H9 (cell line): Measurements from ENCODE around the gene DCAF4. TPM values are rescaled to one million over a fixed set of nuclear protein-coding genes. Genes with fewer than 3 reads are reported as not detected.

Experiments
- DNase-seq: peaks from one replicate; pipeline ENCODE4 v3.0.0-alpha.2; 2017
- H2AFZ ChIP-seq: one replicate; pipeline ENCODE4 v1.6.1; 2013; ENCODE audit warnings: mild to moderate bottlenecking, low read length, control low read depth, moderate library complexity
- H2AK5ac ChIP-seq: 2 replicates; pipeline ENCODE4 v1.6.1; 2013; ENCODE audit warnings: low read length, control low read depth, mixed read lengths; ENCODE audit not compliant: insufficient read length
- H2BK120ac ChIP-seq: one replicate; pipeline ENCODE4 v1.6.1; 2013; ENCODE audit warnings: low read depth, mild to moderate bottlenecking, low read length, control low read depth, inconsistent platforms; ENCODE audit not compliant: poor library complexity, severe bottlenecking
- H2BK12ac ChIP-seq: 2 replicates; pipeline ENCODE4 v1.6.1; 2013; ENCODE audit warnings: low read length, control low read depth, mixed read lengths, low read depth; ENCODE audit not compliant: insufficient read length
- H2BK15ac ChIP-seq: 2 replicates; pipeline ENCODE4 v1.6.1; 2013; ENCODE audit warnings: low read depth, low read length, control low read depth
- H2BK20ac ChIP-seq: one replicate; pipeline ENCODE4 v1.6.1; 2013; ENCODE audit warnings: low read depth, mild to moderate bottlenecking, low read length, control low read depth, inconsistent platforms; ENCODE audit not compliant: poor library complexity, severe bottlenecking
- H2BK5ac ChIP-seq: 2 replicates; pipeline ENCODE4 v1.6.1; 2013; ENCODE audit warnings: low read length, control low read depth, mixed read lengths; ENCODE audit not compliant: insufficient read length
- H3K14ac ChIP-seq: 2 replicates; pipeline ENCODE4 v1.6.1; 2013; ENCODE audit warnings: low read length, control low read depth; ENCODE audit not compliant: insufficient read depth
- H3K18ac ChIP-seq: 2 replicates; pipeline ENCODE4 v1.6.1; 2013; ENCODE audit warnings: low read depth, mild to moderate bottlenecking, mixed read lengths, low read length, control low read depth; ENCODE audit not compliant: insufficient read length
- H3K23ac ChIP-seq: 2 replicates; pipeline ENCODE4 v1.6.1; 2013; ENCODE audit warnings: low read length, control low read depth, mixed read lengths, low read depth; ENCODE audit not compliant: insufficient read length
- H3K23me2 ChIP-seq: 2 replicates; pipeline ENCODE4 v1.6.1; 2013; ENCODE audit warnings: low read depth, mild to moderate bottlenecking, mixed read lengths, low read length, control low read depth; ENCODE audit not compliant: insufficient read length, poor library complexity, severe bottlenecking
- H3K27ac ChIP-seq: 2 replicates; pipeline ENCODE4 v1.5.1; 2013; ENCODE audit warnings: low read length, control low read depth, mixed read lengths, low read depth; ENCODE audit not compliant: insufficient read length
- H3K27me3 ChIP-seq: 2 replicates; pipeline ENCODE4 v1.6.1; 2013; ENCODE audit warnings: low read length, control low read depth, inconsistent platforms; ENCODE audit not compliant: insufficient read depth
- H3K4ac ChIP-seq: 2 replicates; pipeline ENCODE4 v1.6.1; 2013; ENCODE audit warnings: low read depth, mild to moderate bottlenecking, control low read depth, inconsistent platforms, low read length, moderate library complexity
- H3K4me1 ChIP-seq: 2 replicates; pipeline ENCODE4 v1.6.1; 2013; ENCODE audit warnings: low read length, control low read depth, inconsistent platforms; ENCODE audit not compliant: insufficient read depth
- H3K4me2 ChIP-seq: 2 replicates; pipeline ENCODE4 v1.6.1; 2013; ENCODE audit warnings: low read length, control low read depth, mixed read lengths; ENCODE audit not compliant: insufficient read length, insufficient read depth
- H3K56ac ChIP-seq: 2 replicates; pipeline ENCODE4 v1.6.1; 2013; ENCODE audit warnings: low read depth, mild to moderate bottlenecking, mixed read lengths, low read length, control low read depth; ENCODE audit not compliant: insufficient read length
- H3K79me1 ChIP-seq: 2 replicates; pipeline ENCODE4 v1.6.1; 2013; ENCODE audit warnings: low read depth, mild to moderate bottlenecking, moderate library complexity, low read length, control low read depth, inconsistent platforms; ENCODE audit not compliant: insufficient read depth, poor library complexity, severe bottlenecking
- H3K79me2 ChIP-seq: 2 replicates; pipeline ENCODE4 v1.6.1; 2013; ENCODE audit warnings: low read length, control low read depth, inconsistent platforms; ENCODE audit not compliant: insufficient read depth
- H3K9ac ChIP-seq: 2 replicates; pipeline ENCODE4 v1.6.1; 2013; ENCODE audit warnings: low read length, control low read depth, mixed read lengths; ENCODE audit not compliant: insufficient read length; ENCODE audit errors: extremely low read depth
- H3K9me3 ChIP-seq: one replicate; pipeline ENCODE4 v1.6.1; 2013; ENCODE audit warnings: low read depth, low read length, inconsistent platforms; ENCODE audit not compliant: control insufficient read depth
- H3T11ph ChIP-seq: one replicate; pipeline ENCODE4 v1.6.1; 2013; ENCODE audit warnings: mild to moderate bottlenecking, low read length, control low read depth, inconsistent platforms
- H4K20me1 ChIP-seq: one replicate; pipeline ENCODE4 v1.6.1; 2013; ENCODE audit not compliant: control insufficient read depth, insufficient read length, insufficient read depth
- H4K5ac ChIP-seq: 2 replicates; pipeline ENCODE4 v1.6.1; 2013; ENCODE audit warnings: low read depth, mild to moderate bottlenecking, mixed read lengths, low read length, control low read depth; ENCODE audit not compliant: insufficient read length
- H4K8ac ChIP-seq: replicated peaks from 2 replicates; pipeline ENCODE4 v1.6.1; 2013; ENCODE audit warnings: low read length, control low read depth, mixed read lengths, low read depth; ENCODE audit not compliant: insufficient read length
- H4K91ac ChIP-seq: 2 replicates; pipeline ENCODE4 v1.6.1; 2013; ENCODE audit warnings: low read depth, mild to moderate bottlenecking, moderate library complexity, mixed read lengths, low read length, control low read depth; ENCODE audit not compliant: insufficient read length
- H3K27ac Mint-ChIP-seq, 3 experiments: 2 replicates in 2 of 3; 3 replicates in 1 of 3; pipeline ENCODE4 v1.8.0; 2020 to 2021; ENCODE audit warnings: mixed read lengths in 3 of 3, mild to moderate bottlenecking in 1 of 3, moderate library complexity in 1 of 3
- H3K27me3 Mint-ChIP-seq: 2 replicates; pipeline ENCODE4 v1.8.0; 2021; ENCODE audit warnings: low read depth, mild to moderate bottlenecking, moderate library complexity, mixed read lengths
- H3K36me3 Mint-ChIP-seq, 3 experiments: 2 replicates in 2 of 3; 3 replicates in 1 of 3; pipeline ENCODE4 v1.8.0; 2020 to 2021; ENCODE audit warnings: low read depth in 3 of 3, mixed read lengths in 3 of 3; ENCODE audit not compliant: insufficient read depth in 1 of 3
- H3K4me1 Mint-ChIP-seq, 2 experiments: 2 replicates each; pipeline ENCODE4 v1.8.0; 2020; ENCODE audit warnings: mixed read lengths in 2 of 2
- H3K4me3 Mint-ChIP-seq, 2 experiments: 2 replicates in 1 of 2; 3 replicates in 1 of 2; pipeline ENCODE4 v1.8.0; 2020 to 2021; ENCODE audit warnings: mild to moderate bottlenecking in 2 of 2, mixed read lengths in 2 of 2, moderate library complexity in 1 of 2
- H3K9me3 Mint-ChIP-seq, 2 experiments: 2 replicates in 1 of 2; 3 replicates in 1 of 2; pipeline ENCODE4 v1.8.0; 2020; ENCODE audit warnings: mild to moderate bottlenecking in 2 of 2, mixed read lengths in 2 of 2, moderate library complexity in 1 of 2
- WGBS: extraction: QIAGEN DNeasy Blood & Tissue Kit; methylation state at CpG from one replicate; pipeline ENCODE4 v1.1.7; 2013; ENCODE audit warnings: missing lambda C conversion rate, low lambda C conversion rate, mixed read lengths; ENCODE audit not compliant: insufficient read length; ENCODE audit errors: extremely low coverage; 5-methylcytosine and 5-hydroxymethylcytosine counted together
- total RNA-seq: library from RNA; stranded (reverse); gene quantifications from 2 replicates; pipeline ENCODE4 v1.2.1, GENCODE V29; 2021
- TF ChIP-seq, protein P1 (sequence below): fragments of 200-600 bp; sonication (generic); conservative IDR thresholded peaks from 3 replicates; pipeline ENCODE4 v1.8.0; 2021; ENCODE audit warnings: antibody characterized with exemption, mild to moderate bottlenecking

The DCAF4 gene
- total RNA-seq, 1 experiment from 2014 or later, result 32.0 TPM

DNA sequence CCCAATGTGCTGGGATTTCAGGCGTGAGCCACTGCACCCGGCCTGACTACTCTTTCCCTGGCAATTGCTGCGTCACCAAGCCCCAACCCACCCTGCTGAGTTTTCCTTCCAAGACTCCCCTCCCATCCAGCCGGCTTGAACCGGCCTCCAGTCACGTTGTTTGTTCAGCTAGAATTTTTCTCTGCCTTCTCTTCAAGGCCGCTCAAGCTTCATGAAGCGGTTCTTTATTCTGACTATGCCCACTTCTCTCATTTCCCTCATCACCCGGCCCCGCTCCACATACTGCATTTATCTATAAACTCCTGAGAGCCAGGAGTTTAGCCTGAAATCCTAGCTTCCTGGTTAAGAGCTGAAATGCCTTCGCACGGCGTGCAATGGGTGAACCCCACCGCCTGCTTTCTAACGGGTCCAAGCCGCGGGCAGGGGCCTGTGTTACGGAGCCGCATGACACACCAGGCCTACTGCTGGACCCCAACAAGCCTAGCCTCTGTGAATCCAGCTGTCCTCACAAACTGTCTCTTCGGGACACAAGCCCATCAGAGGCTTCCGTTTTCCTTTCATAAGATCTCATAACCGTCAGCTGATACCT is 999 bp upstream of the DCAF4 start:
- H2AK5ac ChIP-seq, result no peak overlapping the region
- no peak overlapping the region for H3T11ph ChIP-seq
- H2BK120ac ChIP-seq, result no peak overlapping the region
- H3K79me1 ChIP-seq, result no peaks in the 10 kb centered on the region
- DNase-seq, result no peak
- H3K27me3 Mint-ChIP-seq, result peaks cover 22% of the 10 kb centered on the region
- peaks cover 10 to 11% of the 10 kb centered on the region in 2 experiments for H3K4me1 Mint-ChIP-seq
- WGBS, result no CpG with 5 or more reads among the region's 22 CpGs
- H2AFZ ChIP-seq, result no peak overlapping the region
- H3K4me2 ChIP-seq, result peak overlapping the region; percentile 73
- no peak overlapping the region for H2BK20ac ChIP-seq
- H3K9me3 ChIP-seq, result no peaks in the 10 kb centered on the region
- H3K27me3 ChIP-seq, result no peaks in the 10 kb centered on the region
- H3K79me2 ChIP-seq, result no peaks in the 10 kb centered on the region
- H4K5ac ChIP-seq, result no peak overlapping the region
- no peak overlapping the region for H2BK15ac ChIP-seq
- H3K9ac ChIP-seq, result no peak overlapping the region
- no peak overlapping the region for H2BK12ac ChIP-seq
- H4K20me1 ChIP-seq, result no peaks in the 10 kb centered on the region
- H3K27ac ChIP-seq, result no peak overlapping the region
- H4K8ac ChIP-seq, result no peak overlapping the region
- H3K27ac Mint-ChIP-seq, result no peak overlapping the region
- H3K4ac ChIP-seq, result no peak overlapping the region
- TF ChIP-seq, protein P1, sequence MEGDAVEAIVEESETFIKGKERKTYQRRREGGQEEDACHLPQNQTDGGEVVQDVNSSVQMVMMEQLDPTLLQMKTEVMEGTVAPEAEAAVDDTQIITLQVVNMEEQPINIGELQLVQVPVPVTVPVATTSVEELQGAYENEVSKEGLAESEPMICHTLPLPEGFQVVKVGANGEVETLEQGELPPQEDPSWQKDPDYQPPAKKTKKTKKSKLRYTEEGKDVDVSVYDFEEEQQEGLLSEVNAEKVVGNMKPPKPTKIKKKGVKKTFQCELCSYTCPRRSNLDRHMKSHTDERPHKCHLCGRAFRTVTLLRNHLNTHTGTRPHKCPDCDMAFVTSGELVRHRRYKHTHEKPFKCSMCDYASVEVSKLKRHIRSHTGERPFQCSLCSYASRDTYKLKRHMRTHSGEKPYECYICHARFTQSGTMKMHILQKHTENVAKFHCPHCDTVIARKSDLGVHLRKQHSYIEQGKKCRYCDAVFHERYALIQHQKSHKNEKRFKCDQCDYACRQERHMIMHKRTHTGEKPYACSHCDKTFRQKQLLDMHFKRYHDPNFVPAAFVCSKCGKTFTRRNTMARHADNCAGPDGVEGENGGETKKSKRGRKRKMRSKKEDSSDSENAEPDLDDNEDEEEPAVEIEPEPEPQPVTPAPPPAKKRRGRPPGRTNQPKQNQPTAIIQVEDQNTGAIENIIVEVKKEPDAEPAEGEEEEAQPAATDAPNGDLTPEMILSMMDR, result no peak
- H3K23ac ChIP-seq, result no peak overlapping the region
- peaks cover 0 to 7% (median 0%) of the 10 kb centered on the region in 3 experiments; a peak in 3 of 7 replicates for H3K36me3 Mint-ChIP-seq
- H3K18ac ChIP-seq, result no peak overlapping the region
- H2BK5ac ChIP-seq, result no peak overlapping the region
- H3K14ac ChIP-seq, result no peak overlapping the region
- peak overlapping the region; percentile 90 to 94; a peak in 4 of 5 replicates for H3K4me3 Mint-ChIP-seq
- no peak overlapping the region for H3K56ac ChIP-seq
- peaks cover 8% of the 10 kb centered on the region for H3K23me2 ChIP-seq
- no peak overlapping the region for H4K91ac ChIP-seq
- H3K4me1 ChIP-seq, result no peaks in the 10 kb centered on the region
- no peaks in the 10 kb centered on the region; a peak in 1 of 5 replicates for H3K9me3 Mint-ChIP-seq
